K562 (cell line): ENCODE results near the gene CXCL14. TPM values are rescaled to one million over a fixed set of nuclear protein-coding genes. Genes with fewer than 3 reads are reported as not detected.

Experiments
- ATAC-seq: fragments of 200-7000 bp; cut with Tn5 transposase; 3 replicates; pipeline ENCODE4 v1.9.1; 2020; ENCODE audit warnings: moderate library complexity
- BruUV-seq: library from RNA; stranded (reverse); fragments of 400-500 nt; replicated peaks from 2 replicates; lab custom pipeline; 2021; lab: Mats Ljungman, UMichigan
- CTCF ChIA-PET: fragments of 300-600 bp; formaldehyde crosslinking; extraction: SDS; loops from one replicate; lab custom pipeline; 2021; ENCODE audit warnings: low intra/inter-chr PET ratio; lab: Yijun Ruan, JAX
- POLR2A ChIA-PET: fragments of 300-600, 350-650 bp; sonication (Branson Sonifier 250); formaldehyde crosslinking; extraction: SDS; loops from one replicate; lab custom pipeline; 2021; ENCODE audit warnings: antibody characterized with exemption, inconsistent platforms; lab: Yijun Ruan, JAX
- DNase-seq, 4 experiments: peaks; one replicate each; pipeline versions ENCODE4 v3.0.0 to v3.0.0-alpha.2; 2011 to 2018; ENCODE audit warnings: low spot score in 3 of 4, mixed read lengths in 3 of 4; ENCODE audit errors: extremely low read depth in 1 of 4
- FAIRE-seq: peaks from 2 replicates; lab custom pipeline; 2011; peaks lifted over from hg19 to GRCh38; lab: Jason Lieb, UNC
- H2AFZ ChIP-seq: 2 replicates; pipeline ENCODE4 v1.6.0; 2011; ENCODE audit warnings: low read depth, low read length, control low read depth, inconsistent platforms
- H3K27ac ChIP-seq: fragments of 200-600 bp; 3 replicates; pipeline ENCODE4 v1.8.0; 2011; ENCODE audit warnings: low read depth, mild to moderate bottlenecking, control low read depth, inconsistent platforms, low read length, moderate library complexity, mixed read lengths; ENCODE audit errors: extremely low read depth
- H3K27me3 ChIP-seq, 2 experiments: fragments of 300-600 bp in 1 of 2; 2 replicates in 1 of 2; 3 replicates in 1 of 2; pipeline versions ENCODE4 v1.6.0 to v1.8.0; 2011; ENCODE audit warnings: inconsistent platforms in 2 of 2, low read length in 2 of 2, mild to moderate bottlenecking in 1 of 2, mixed read lengths in 1 of 2, moderate library complexity in 1 of 2; ENCODE audit not compliant: control insufficient read depth in 2 of 2, insufficient read depth in 2 of 2
- H3K36me3 ChIP-seq: fragments of 300-600 bp; 3 replicates; pipeline ENCODE4 v1.8.0; 2011; ENCODE audit warnings: mild to moderate bottlenecking, low read length, inconsistent platforms; ENCODE audit not compliant: control insufficient read depth, insufficient read depth
- H3K4me1 ChIP-seq, 2 experiments: fragments of 200-600 bp in 1 of 2; replicated peaks in 1 of 2; 2 replicates in 1 of 2; 3 replicates in 1 of 2; pipeline versions ENCODE4 v1.5.1 to v1.8.0; 2011; ENCODE audit warnings: inconsistent platforms in 2 of 2, low read length in 2 of 2, mild to moderate bottlenecking in 1 of 2, mixed read lengths in 1 of 2, moderate library complexity in 1 of 2; ENCODE audit not compliant: control insufficient read depth in 2 of 2, insufficient read depth in 2 of 2
- H3K4me2 ChIP-seq: 2 replicates; pipeline ENCODE4 v1.6.1; 2011; ENCODE audit warnings: low read length, control low read depth, inconsistent platforms, mixed read lengths; ENCODE audit not compliant: insufficient read depth
- H3K4me3 ChIP-seq: fragments of 200-600 bp; sonication (generic), shearing (Covaris generic); 2 replicates; pipeline ENCODE4 v1.5.1; 2016; ENCODE audit warnings: control low read depth, inconsistent platforms
- H3K79me2 ChIP-seq: fragments of 200-600 bp; 3 replicates; pipeline ENCODE4 v1.8.0; 2011; ENCODE audit warnings: low read length, inconsistent platforms; ENCODE audit not compliant: control insufficient read depth, insufficient read depth
- H3K9ac ChIP-seq, 2 experiments: 2 replicates each; pipeline versions ENCODE4 v1.6.0 to v1.6.1; 2011; ENCODE audit warnings: low read depth in 2 of 2, low read length in 2 of 2, control low read depth in 1 of 2, inconsistent platforms in 1 of 2, mild to moderate bottlenecking in 1 of 2, mixed read lengths in 1 of 2; ENCODE audit not compliant: insufficient read depth in 1 of 2
- H3K9me1 ChIP-seq: one replicate; pipeline ENCODE4 v1.6.0; 2011; ENCODE audit warnings: inconsistent platforms, mild to moderate bottlenecking, low read length, moderate library complexity; ENCODE audit not compliant: control insufficient read depth, insufficient read depth
- H3K9me3 ChIP-seq: replicated peaks from 2 replicates; pipeline ENCODE4 v1.5.1; 2011; ENCODE audit warnings: low read depth, low read length, inconsistent platforms; ENCODE audit not compliant: control insufficient read depth, insufficient read depth
- H4K20me1 ChIP-seq: replicated peaks from 2 replicates; pipeline ENCODE4 v1.6.1; 2011; ENCODE audit warnings: low read length, inconsistent platforms, mixed read lengths; ENCODE audit not compliant: control insufficient read depth, insufficient read depth
- CHD2 ChIP-seq: IDR thresholded peaks from 2 replicates; pipeline ENCODE4 v1.6.1; 2011; ENCODE audit warnings: low read depth, low read length
- IFI16 ChIP-seq: fragments of 250-450 bp; sonication (Bioruptor Pico); IDR thresholded peaks from 2 replicates; pipeline ENCODE4 v2.1.2; 2022; ENCODE audit warnings: mild to moderate bottlenecking, inconsistent platforms
- PKNOX1 ChIP-seq: fragments of 450-650 bp; IDR thresholded peaks from 2 replicates; pipeline ENCODE4 v1.6.1; 2016
- SRSF3 ChIP-seq: fragments of 200-400 bp; formaldehyde crosslinking; IDR thresholded peaks from 2 replicates; pipeline ENCODE4 v1.6.1; 2016; ENCODE audit warnings: mild to moderate bottlenecking, low read length, moderate library complexity; ENCODE audit not compliant: insufficient read depth
- ZBTB2 ChIP-seq: fragments of 450-650 bp; IDR thresholded peaks from 2 replicates; pipeline ENCODE4 v1.6.1; 2016; ENCODE audit warnings: antibody characterized with exemption
- ZHX1 ChIP-seq: fragments of 150-350 bp; conservative IDR thresholded peaks from 2 replicates; pipeline ENCODE4 v1.6.1; 2014; ENCODE audit warnings: low read length
- WGBS: fragments of 100-300 bp; shearing (Covaris generic); methylation state at CpG from one replicate; pipeline ENCODE4 v1.1.6; 2016; ENCODE audit warnings: low coverage, mixed read lengths; ENCODE audit not compliant: insufficient coverage; ENCODE audit errors: missing lambda C conversion rate; 5-methylcytosine and 5-hydroxymethylcytosine counted together
- in situ Hi-C: fragments of 300-500 bp; cut with MboI; formaldehyde crosslinking; loops from 4 replicates; pipeline ENCODE4 v1.15.0; 2018; ENCODE audit warnings: inconsistent platforms, mixed read lengths
- intact Hi-C: fragments of 100-400 bp; cut with micrococcal nuclease; formaldehyde crosslinking; loops from 2 replicates; pipeline ENCODE4 v1.14.2; 2022
- polyA plus RNA-seq, 8 experiments: library from polyadenylated mRNA; depleted of rRNA in 4 of 8; stranded (reverse) in 5 of 8; unstranded in 3 of 8; fragments of >200 nt; fragmentation: Nextera tagmentation in 2 of 8; fragmentation: Illumina TruSeq in 1 of 8; extraction: Ambion mirVana in 2 of 8; extraction: Trizol in 1 of 8; gene quantifications; 2 replicates each; pipeline versions ENCODE4 v1.2.1 to v1.2.3, GENCODE V29; 2011 to 2014; ENCODE audit warnings: inconsistent platforms in 1 of 8, missing spikeins in 1 of 8
- total RNA-seq, 7 experiments: library from RNA; depleted of rRNA in 6 of 7; stranded (reverse); fragments of >200 nt in 6 of 7; fragmentation: Illumina TruSeq in 2 of 7; extraction: Trizol in 2 of 7; gene quantifications; 2 replicates each; pipeline versions ENCODE4 v1.2.1 to v1.2.3, GENCODE V29; 2011 to 2021; ENCODE audit warnings: low replicate concordance in 1 of 7

The CXCL14 gene
- total and polyA plus RNA-seq, 9 of the 15 experiments (the other 6 are each of a cell fraction or from before 2014, with no cell fraction given): not detected

- no peak for TF ChIP-seq ZBTB2
- TF ChIP-seq CHD2: no peak
- no peak for TF ChIP-seq ZHX1
- no peak for TF ChIP-seq IFI16 (CRISPR knock-in tag)
Measured at GRCh38 chr5:135538261-135538660, 40.5 kb downstream of the CXCL14 start (continued).

GRCh38 chr5:135537745-135538144, 41.0 kb downstream of the CXCL14 start:
- CTCF ChIA-PET: no interaction called here

More at GRCh38 chr5:135537745-135538144, 41.0 kb downstream of the CXCL14 start:
- Histone ChIP-seq H3K36me3 (no peaks in the 10 kb centered on the region), H4K20me1 (no peaks in the 10 kb centered on the region), H3K9ac (no peak overlapping the region), H3K9me1 (no peaks in the 10 kb centered on the region), H3K79me2 (no peaks in the 10 kb centered on the region), H3K4me3 (no peak overlapping the region), H3K27ac (no peak overlapping the region), H3K4me2 (no peak overlapping the region), H2AFZ (no peak overlapping the region), H3K4me1 (no peaks in the 10 kb centered on the region; a peak in 1 of 5 replicates), H3K9me3 (no peaks in the 10 kb centered on the region), H3K27me3 (0 out of 5 replicates have a peak, but pooled peaks cover 0 to 3% of the 10 kb centered on the region in 2 experiments)
- 13% methylated on average over 1 of the region's 2 CpGs for WGBS
- TF ChIP-seq SRSF3 (no peak), PKNOX1 (peak; percentile 42; the same call in 1 of the 2 replicates)
- ATAC-seq (no peak), FAIRE-seq (no peak), DNase-seq (no peak)
- POLR2A ChIA-PET: interaction anchor here (1.0 kb wide), 1 partner anchor 14 kb away, joined by 5 read pairs; no protein-coding TSS in a partner anchor
- intact Hi-C loops (no loop called here), in situ Hi-C loops (no loop called here)
- BruUV-seq: no TSS peak
